Measurements from ENCODE around the gene PEX19.

Gene PEX19

GRCh38 chr1:160260406-160261382, 24.2 kb downstream of the PEX19 start:
- DNase-seq (ENCODE audit: low spot score) = no peak
- no peak for TF ChIP-seq CTCF (IDR thresholded peaks at IDR 0.05; ENCODE audit: extremely low read depth, missing control alignments)

GRCh38 chr1:160258177-160258798, 26.6 kb downstream of the PEX19 start:
- no peak for DNase-seq (ENCODE audit: low spot score)
- TF ChIP-seq CTCF (IDR thresholded peaks at IDR 0.05; ENCODE audit: extremely low read depth, missing control alignments) = no peak

GRCh38 chr1:160257411-160258015, 27.4 kb downstream of the PEX19 start:
- no peak for TF ChIP-seq CTCF (IDR thresholded peaks at IDR 0.05; ENCODE audit: extremely low read depth, missing control alignments)

GRCh38 chr1:160256396-160257046, 28.4 kb downstream of the PEX19 start:
- no peak for TF ChIP-seq CTCF (IDR thresholded peaks at IDR 0.05; ENCODE audit: extremely low read depth, missing control alignments)
- no peak for DNase-seq (ENCODE audit: low spot score)

More at GRCh38 chr1:160257411-160258015, 27.4 kb downstream of the PEX19 start:
- DNase-seq (ENCODE audit: low spot score) = no peak

- DNase-seq (ENCODE audit: low spot score) = no peak
- TF ChIP-seq CTCF (IDR thresholded peaks at IDR 0.05; ENCODE audit: extremely low read depth, missing control alignments) = no peak
Observed at GRCh38 chr1:160255781-160256300, 29.1 kb downstream of the PEX19 start.

GRCh38 chr1:160251687-160252526, 33.0 kb downstream of the PEX19 start:
- peak; percentile 54 for TF ChIP-seq CTCF (IDR thresholded peaks at IDR 0.05; ENCODE audit: extremely low read depth, missing control alignments)
- peak; percentile 60 for DNase-seq (ENCODE audit: low spot score)
